Fibroblast of gingiva (primary cell): Measurements from ENCODE around the gene MRPL50.

Source experiments
- DNase-seq: peaks from one replicate; pipeline ENCODE4 v3.0.0-alpha.2; 2011; ENCODE audit warnings: low read depth

The MRPL50 gene

DNA sequence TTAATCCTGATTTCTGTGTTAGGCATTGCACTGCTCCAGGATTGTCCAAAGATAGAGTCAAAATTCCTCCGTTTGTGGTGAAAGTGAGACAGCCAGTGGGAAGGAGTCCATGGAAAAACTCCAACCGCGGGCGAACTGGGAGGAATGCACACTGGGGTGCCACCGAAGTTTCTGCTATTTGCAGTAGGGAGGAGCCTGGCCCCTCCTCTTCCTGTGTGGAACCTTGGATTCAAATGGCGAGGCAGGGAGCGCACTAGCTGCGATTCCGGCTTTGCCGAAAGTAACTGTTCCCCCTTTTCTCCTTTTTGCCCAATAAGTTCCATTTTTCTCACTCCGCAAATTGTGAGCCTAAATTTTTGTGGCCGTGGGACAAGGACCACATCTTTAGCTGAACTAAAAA lies 22.9 kb downstream of the MRPL50 start:
- DNase-seq = no peak

DNA sequence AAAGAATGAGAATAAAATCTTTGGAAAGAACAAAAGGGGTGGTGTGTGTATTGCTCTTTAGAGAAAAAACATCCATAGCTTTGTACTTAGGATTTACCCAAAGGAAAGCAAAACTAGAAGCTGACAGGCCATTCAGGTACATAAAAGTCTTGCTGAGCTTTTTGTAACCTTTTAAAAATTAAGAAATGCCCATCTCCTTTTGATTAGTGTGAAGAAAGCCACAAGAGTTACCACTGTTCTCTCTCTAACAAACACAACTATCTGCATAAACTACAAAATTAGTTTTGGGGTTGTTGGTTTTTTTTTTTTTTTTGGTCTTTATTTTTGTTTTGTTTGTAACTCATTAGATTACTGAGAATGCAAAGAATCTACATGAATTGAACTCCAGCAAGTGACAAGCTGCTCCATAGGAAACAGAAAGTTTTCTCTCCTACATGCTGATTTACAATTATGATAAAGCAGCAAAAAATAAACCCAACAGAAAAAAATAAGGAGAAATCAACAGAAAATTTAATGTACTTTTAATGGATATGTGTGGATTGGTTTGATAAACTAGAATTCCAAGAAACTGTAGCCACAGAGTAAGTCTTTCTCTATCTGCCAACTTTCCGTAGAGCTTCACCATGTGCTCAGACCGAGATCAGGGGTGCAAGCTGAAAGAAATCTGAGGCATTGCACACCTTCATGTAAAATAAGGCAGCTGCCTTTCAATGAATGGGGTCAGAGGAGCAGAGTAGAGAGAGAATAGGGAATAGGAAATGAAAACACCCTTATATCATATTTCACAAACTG lies 25.9 kb downstream of the MRPL50 start:
- DNase-seq = no peak

DNA sequence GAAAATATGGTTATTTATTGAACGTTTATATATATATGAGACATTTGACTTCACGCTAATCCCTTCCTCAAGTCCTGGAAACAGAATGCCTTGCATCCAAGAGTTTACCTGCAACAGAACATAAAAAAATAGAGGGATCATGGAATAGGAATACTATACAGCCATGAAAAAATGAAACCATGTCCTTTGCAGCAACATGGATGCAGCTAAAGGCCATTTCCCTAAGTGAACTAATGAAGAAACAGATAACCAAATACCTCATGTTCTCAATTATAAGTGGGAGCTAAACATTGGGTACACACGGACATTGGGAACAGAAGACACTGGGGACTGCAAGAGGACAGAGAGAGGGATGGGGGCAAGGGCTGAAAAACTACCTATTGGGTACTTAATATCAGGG lies 26.6 kb downstream of the MRPL50 start:
- no peak for DNase-seq

DNA sequence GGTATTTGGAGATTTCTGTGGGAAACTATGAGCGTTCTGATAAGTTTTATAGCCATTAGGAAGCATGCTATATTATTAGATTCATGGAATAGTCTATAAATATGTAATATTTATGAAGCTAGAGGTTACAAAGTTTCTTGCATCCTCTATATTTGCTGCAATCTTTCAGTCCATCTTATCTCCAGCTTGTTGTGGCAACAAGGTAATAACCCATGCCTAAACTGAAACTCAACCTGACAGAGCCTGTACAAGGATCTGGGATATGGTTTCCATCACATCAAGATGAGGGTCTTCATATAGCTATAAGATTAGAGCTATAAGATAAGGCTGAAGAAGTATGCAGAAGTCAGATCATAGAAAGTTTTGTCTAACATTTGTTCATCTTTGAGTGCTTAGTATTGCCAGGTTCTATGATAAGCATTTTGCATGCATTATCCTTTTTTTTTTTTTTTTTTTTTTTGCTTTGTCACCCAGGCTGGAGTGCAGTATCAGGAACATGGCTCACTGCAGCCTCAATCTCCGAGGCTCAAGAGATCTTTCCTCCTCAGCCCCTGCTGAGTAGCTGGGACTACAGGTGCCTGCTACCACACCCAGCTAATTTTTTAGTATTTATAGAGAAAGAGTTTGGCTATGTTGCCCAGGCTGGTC lies 28.4 kb downstream of the MRPL50 start:
- no peak for DNase-seq

DNA sequence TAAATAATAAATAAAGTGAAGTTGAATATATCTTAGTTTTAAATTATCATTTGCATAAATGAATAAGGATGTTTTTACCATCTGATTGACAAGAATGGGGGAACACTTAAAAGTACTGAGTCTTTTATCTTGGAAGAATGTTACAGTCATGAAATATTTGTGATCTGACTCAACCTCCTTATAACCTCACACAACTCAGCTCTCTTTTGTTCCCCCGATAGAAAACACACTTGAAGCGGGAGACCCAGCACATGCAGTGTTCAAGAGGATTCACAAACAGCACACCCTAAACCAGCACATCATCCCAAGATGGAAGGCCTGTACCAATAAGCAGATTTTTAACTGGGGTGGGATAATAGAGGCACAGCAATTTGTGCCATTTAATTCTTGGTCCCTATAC lies 29.1 kb downstream of the MRPL50 start:
- no peak for DNase-seq

DNA sequence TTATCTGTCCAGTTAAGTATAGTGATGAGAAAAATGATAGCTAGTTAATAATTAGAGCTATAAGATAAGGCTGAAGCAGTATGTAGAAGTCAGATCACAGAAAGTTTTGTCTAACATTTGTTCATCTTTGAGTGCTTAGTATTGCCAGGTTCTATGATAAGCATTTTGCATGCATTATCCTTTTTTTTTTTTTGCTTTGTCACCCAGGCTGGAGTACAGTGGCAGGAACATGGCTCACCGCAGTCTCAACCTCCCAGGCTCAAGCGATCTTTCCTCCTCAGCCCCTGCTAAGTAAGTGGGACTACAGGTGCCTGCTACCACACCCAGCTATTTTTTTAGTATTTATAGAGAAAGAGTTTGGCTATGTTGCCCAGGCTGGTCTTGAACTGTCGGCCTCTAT lies 31.1 kb downstream of the MRPL50 start:
- DNase-seq = no peak

DNA sequence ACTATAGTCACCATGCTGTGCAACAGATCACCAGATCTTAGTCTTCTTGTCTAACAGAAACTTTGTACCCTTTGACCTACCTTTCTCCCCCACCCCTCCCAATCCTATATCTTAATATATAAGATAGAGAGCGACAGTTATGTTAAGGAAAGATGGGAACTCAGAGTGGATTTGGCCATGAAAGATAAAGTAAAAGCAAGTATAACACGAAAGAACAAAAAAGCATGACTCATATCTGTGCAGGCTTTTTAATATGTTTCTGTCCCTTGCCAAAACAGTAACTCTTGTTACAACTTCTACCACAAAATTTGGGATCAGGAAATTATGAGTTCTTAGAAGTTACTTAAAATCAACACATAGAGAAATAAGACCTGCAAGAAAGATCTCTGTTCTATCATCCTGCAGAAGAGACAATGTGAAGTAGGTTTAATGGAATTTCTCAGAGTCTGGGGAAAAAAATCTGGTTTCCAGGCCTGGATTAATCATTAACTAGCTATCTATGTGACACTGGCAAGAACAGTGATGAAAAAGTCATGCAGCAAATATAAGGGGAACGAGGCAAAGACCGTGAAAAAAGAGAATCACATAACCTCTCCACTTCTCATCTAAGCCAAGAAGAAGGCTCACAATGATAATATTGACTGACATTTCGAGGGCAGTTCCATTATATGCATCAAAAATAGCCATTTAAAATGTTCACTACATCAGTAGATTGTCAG lies 32.2 kb downstream of the MRPL50 start:
- DNase-seq = no peak

DNA sequence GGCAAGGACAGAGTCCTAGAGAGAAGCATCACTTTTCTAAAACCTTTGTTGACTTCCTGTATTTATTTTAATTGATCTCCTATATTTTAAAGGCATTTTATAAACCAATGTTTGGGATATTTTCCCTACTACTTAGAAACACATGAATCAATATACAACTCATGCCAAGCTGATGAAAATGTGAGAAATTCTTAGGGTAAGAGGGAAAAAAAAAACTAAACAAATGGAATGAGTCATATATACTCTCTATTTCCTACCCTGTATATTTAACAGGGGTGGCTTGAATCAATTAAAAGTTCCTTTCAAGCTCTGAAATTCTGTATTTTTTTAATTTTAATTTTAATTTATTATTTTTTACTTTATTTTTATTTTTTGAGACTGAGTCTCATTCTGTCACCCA lies 33.2 kb downstream of the MRPL50 start:
- DNase-seq = no peak

DNA sequence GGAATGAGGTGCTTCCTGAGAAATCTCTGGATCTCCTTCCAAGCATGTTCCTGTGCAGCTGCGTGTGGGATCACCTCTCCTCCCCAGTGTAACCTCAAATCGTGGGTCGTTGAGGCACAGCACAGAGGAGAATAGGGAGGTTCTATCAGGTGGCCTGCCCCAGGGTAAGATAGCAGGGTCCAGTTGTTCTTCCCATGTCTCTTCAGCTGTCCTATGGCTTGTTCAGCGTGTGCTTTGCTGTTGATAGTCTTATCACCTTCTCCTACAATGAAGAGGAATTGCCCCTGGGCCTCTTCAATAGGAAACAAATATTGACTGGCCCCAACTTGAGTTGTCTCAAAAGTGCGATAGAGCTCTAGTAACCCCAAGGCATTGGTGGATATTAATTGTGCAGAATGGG lies 36.0 kb downstream of the MRPL50 start:
- no peak for DNase-seq

DNA sequence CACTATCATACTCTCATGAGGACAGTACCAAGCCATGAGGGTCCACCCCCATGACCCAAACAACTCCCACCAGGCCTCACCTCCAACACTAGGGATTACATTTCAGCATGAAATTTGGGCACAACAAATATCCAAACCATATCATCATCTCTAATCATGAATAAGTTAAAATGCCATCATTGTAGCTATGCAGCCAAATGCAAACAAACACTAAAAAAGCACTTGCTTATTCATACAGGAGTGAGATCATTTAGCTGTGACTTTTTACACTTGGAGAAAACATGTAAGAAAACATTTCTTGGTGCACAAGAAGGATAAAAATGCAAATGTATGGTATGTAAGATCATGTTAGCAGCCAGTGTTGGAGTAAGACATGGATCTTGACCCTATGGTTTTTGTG lies 37.8 kb downstream of the MRPL50 start:
- no peak for DNase-seq

DNA sequence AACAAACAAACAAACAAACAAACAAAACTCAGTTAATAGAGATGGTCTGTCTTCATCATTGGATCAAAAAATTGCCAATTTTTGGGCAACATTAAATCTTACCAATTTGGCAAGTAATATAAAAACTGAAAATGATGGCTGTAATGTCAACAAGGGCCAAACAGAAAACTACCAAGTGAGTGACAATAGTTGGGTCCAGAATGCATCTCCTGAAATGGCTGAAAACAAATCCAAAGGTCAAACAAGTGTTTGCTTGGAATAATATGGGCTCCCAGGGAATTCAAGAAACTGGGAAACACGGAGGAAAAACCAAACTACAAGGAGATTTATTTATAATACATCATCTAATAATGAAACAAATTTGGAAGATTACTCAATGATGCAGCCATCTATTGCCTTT lies 38.7 kb downstream of the MRPL50 start:
- DNase-seq = no peak

DNA sequence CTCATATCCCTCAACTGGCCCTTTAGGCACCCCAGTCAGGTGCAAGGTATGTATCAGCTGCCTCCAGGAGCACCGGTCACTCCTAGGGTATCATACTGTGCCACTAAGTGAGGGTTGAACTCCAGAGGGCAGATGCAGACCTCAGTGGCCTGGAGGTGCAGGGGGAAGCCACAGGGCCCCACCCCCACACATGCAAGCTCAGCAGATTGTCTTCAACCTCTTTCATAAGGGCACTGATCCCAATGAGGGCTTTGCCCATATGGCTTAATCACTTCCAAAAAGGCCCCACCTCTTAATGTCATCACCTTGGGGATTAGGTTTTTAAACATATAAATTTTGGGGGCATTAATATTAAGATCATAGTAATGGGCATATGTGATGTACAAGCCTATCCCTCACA lies 41.8 kb downstream of the MRPL50 start:
- no peak for DNase-seq

DNA sequence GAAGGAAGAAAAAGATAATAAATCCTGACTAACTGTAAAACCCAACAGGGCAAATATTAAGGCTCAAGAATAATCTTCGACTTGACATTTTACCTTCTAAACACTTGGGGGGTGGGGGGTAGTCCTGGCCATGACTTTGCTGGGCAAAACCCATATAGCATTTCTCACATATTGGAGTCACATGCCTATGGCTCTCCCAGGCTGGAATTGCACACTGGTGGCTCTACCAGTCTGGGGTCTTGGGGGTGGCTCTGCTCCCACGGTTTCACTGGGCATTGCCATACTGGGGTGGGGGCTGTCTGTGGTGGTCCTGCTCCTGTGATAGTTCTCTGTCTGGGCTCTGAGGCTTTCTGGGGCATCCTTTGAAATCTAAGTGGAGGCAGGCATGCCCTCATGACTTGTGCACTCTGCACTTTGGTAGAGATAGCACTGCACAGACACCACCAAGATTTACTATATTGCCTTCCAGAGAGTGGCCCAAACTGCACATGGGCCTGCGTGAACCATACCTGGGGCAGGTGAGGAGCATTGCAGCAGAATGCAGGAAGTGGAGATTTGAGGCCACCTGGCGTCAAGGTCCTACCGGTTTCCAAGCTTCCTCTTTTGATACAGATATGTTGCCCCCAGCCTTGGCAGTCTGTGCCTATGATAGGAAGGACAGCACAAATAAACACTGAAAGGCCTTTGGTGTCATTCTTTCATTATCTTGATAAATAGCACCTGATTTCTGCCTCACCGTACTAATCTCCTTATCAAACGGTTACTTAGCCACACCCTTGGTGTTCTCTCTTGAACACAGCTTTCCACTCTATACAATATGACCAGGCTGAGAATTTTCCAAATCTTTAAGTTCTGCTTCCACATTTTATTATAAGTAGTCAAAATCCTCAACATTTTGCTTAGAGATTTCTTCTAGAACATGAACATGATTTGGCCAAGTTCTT lies 43.4 kb downstream of the MRPL50 start:
- DNase-seq = no peak

DNA sequence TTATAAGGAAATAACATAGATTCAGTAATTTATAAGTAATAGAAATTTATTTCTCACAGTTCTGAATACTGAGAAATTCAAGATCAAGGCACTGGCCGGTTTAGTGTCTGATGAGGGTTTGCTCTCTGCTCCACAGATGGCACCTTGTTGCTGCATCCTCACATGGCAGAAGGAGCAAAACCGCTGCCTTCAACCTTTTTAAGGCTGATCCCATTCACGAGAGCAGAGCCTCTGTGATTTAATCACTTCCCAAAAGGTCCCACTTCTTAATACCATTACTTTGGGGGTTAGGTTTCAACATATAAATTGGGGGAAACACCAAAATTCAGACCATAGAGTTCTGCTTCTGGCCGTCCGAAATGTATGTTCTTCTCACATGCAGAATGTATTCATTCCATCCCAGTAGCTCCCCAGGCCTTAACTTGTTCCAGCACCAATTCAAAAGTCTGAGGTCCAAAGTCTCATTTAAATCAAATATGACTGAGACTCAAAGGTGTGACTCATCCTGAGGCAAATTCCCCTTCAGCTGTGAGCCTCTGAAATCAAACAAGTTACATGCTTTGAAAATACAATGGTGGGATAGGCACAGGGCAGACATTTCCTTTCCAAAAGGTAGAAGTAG lies 44.2 kb downstream of the MRPL50 start:
- no peak for DNase-seq

DNA sequence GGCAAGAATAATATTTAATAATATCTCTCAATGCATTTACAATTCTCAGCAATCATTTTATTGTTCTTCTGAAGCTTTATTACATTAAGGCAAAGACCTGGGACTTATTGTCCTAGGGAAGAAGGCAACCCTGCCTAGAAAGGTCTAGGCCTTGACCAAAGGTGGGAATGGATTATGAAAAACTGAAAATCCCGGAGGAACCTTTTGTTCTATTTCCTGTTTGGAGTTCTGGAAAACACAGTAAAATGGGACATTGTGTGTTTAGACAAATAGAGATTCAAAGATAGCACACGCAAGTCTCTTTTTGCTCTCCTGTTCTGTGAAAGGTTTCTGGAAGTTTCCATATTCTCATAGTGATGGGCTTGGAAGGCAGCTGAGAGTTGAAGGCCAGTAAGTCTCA lies 44.7 kb downstream of the MRPL50 start:
- DNase-seq = no peak

DNA sequence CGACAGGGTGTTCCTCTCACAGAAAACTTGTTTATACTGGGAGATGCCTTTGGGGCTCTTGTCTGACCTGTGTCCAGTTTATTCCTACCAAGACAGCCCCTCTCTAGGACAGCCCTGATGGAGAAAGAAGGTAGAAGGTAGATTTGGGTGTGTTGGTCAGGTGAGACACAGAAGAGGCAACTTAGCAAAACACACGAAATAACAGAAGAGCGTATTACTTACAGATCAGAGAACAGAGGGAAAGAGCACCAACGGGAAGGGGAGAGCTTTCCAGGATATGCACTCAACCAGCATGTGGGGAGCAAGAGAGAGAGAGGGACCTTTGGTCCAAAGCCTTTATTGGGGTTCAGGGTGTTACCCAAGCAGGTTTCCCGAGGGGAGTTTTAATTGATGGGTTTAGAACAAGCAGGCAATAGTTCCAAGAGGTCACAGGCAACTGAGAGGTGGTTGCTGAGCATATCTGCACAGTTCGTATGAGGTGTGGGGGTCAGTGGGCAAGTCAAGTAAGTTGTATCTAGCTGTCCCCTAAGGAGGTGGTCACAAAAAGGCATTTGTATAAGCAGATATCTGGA lies 45.4 kb downstream of the MRPL50 start:
- no peak for DNase-seq

DNA sequence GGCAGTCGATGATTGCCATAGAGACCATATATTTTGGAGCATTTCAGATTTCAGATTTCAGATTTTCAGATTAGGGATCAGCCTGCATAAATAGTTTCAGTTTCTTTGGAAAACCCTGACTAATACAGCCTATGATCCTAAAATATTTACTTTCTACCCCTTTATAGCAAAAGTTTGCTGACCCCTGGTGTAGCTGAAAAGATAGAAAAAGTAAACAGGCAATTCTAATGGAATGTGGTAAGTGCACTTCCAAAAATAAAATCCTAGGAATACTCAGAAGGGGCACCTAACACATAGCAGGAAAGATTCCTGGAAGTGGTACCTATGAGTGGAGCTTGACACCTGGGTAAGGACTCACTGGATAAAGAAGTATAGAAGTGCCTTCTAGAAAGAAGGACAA lies 48.1 kb downstream of the MRPL50 start:
- no peak for DNase-seq

DNA sequence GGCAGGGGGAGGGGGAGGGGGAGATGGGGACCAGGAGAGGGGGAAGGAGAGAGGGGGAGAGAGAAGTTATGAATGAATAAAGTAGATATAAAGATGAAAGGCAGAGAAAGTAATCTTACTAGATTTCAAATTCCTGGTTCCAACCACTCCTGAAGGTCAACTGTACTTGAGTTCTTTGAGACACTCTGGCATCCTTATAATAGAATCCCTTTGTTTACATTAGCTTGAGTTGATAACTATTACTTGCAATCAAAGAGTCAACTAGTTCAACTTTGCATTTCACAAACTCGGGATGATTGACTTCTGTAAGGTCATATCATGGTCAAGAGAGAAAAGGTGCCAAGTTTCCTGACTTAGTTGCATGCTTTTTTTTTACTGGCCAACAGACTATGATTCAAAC lies 55.8 kb downstream of the MRPL50 start:
- DNase-seq = no peak

DNA sequence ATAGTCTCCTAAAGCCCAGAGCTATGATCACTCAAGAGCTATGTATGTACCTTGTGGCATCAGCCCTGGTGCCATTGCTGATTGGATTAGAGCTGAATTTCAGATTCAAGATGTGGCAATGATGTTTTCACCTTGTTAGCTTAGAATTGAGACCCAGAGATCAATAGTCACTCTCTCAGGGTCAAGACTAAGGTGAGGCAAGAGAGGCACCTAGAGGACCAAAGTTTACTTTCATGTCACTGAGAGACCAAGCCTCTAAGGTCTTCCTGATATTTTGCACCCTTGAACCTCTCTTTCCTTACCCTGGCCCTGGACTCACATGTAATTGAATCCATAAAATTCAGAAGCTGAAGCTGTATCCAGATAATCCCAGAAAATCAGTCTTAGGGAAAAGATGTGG lies 56.5 kb downstream of the MRPL50 start:
- no peak for DNase-seq
